ENCODE results near the gene ZBTB20.

Gene ZBTB20

DNA sequence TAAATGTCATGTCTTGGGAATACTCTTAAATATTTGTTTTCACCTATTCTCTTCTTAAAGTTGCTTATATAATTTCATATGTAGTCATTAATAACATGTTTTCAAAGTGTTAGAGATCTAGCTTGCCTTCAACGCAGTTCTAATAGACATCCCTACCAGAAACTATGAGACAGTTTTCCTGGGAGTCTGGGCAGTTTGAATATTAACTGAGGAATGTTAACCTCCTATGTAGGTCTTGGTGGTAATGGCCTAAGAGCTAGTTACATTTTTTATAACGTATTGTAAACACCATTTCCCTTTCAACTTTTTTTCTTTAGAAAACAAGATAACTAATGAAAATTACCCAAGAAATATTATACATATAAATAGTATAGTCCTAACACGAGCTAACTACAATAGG, 525.1 kb downstream of the ZBTB20 start:
- TF ChIP-seq FOXP2 (optimal IDR thresholded peaks at IDR 0.05; ENCODE audit: borderline replicate concordance, extremely low read depth, extremely low read length, insufficient read depth) (no peak), SIN3A (IDR thresholded peaks at IDR 0.05; ENCODE audit: borderline replicate concordance, insufficient read depth, low read length) (no peak), TAF1 (IDR thresholded peaks at IDR 0.05; ENCODE audit: borderline replicate concordance, insufficient read depth, low read length) (no peak), POLR2AphosphoS5 (IDR thresholded peaks at IDR 0.05; ENCODE audit: low read depth, low read length) (no peak)
- TF ChIP-seq, protein P1, sequence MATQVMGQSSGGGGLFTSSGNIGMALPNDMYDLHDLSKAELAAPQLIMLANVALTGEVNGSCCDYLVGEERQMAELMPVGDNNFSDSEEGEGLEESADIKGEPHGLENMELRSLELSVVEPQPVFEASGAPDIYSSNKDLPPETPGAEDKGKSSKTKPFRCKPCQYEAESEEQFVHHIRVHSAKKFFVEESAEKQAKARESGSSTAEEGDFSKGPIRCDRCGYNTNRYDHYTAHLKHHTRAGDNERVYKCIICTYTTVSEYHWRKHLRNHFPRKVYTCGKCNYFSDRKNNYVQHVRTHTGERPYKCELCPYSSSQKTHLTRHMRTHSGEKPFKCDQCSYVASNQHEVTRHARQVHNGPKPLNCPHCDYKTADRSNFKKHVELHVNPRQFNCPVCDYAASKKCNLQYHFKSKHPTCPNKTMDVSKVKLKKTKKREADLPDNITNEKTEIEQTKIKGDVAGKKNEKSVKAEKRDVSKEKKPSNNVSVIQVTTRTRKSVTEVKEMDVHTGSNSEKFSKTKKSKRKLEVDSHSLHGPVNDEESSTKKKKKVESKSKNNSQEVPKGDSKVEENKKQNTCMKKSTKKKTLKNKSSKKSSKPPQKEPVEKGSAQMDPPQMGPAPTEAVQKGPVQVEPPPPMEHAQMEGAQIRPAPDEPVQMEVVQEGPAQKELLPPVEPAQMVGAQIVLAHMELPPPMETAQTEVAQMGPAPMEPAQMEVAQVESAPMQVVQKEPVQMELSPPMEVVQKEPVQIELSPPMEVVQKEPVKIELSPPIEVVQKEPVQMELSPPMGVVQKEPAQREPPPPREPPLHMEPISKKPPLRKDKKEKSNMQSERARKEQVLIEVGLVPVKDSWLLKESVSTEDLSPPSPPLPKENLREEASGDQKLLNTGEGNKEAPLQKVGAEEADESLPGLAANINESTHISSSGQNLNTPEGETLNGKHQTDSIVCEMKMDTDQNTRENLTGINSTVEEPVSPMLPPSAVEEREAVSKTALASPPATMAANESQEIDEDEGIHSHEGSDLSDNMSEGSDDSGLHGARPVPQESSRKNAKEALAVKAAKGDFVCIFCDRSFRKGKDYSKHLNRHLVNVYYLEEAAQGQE (IDR thresholded peaks at IDR 0.05; ENCODE audit: insufficient read depth in 1 of 2, low read depth in 2 of 2, low read length in 2 of 2), result no peak

DNA sequence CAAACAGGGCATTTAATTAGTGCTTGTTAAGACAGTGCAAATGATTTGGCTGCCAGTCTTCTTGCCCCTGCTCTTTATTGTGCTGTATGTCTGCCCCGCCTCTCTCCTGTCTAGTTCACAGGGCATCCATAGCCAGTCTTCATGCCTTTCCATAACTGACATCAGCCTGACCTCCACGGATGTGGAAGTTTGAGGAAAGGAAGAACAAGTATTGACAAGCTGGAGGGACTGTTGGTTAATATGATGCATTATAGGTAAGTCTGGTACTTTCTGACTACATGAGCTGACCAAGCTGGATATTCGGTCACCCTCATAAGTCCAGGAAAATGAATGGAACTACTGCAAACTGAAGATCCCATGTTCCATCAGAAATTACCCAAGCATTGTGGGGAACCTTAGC, 527.3 kb downstream of the ZBTB20 start:
- TF ChIP-seq, protein P1 (IDR thresholded peaks at IDR 0.05; ENCODE audit: insufficient read depth in 1 of 2, low read depth in 2 of 2, low read length in 2 of 2), result no peak
- TF ChIP-seq FOXP2 (optimal IDR thresholded peaks at IDR 0.05; ENCODE audit: borderline replicate concordance, extremely low read depth, extremely low read length, insufficient read depth), result no peak
- no peak for TF ChIP-seq POLR2AphosphoS5 (IDR thresholded peaks at IDR 0.05; ENCODE audit: low read depth, low read length)
- no peak for TF ChIP-seq SIN3A (IDR thresholded peaks at IDR 0.05; ENCODE audit: borderline replicate concordance, insufficient read depth, low read length)
- no peak for TF ChIP-seq TAF1 (IDR thresholded peaks at IDR 0.05; ENCODE audit: borderline replicate concordance, insufficient read depth, low read length)

DNA sequence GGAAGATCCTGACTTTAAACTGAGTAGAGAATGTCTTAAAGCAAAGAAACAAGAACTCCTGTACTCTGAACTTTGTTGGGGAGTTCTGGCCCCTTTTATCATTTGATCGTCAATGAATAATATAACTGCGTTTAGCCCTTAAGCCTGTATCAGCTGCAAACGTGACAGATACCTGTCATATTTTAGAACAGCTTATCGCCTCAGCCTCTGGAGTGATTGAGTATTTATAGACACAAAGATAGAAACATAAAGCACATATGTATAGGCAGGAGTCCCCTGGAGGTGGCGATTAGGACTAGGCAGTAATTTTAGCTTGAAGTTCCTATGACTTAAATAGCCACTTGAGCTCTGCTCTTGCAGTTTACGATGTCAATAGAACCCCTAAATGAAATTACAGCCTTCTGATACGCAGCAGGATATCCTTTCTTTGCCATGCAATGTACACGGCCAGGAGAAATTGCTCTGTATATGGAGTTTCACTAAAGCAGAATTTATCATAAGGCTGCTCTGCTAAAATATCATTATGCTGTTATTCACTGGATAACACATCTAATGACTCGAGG, 531.5 kb downstream of the ZBTB20 start:
- TF ChIP-seq, protein P1 (IDR thresholded peaks at IDR 0.05; ENCODE audit: insufficient read depth in 1 of 2, low read depth in 2 of 2, low read length in 2 of 2), result no peak
- TF ChIP-seq TAF1 (IDR thresholded peaks at IDR 0.05; ENCODE audit: borderline replicate concordance, insufficient read depth, low read length) (no peak), POLR2AphosphoS5 (IDR thresholded peaks at IDR 0.05; ENCODE audit: low read depth, low read length) (no peak), FOXP2 (optimal IDR thresholded peaks at IDR 0.05; ENCODE audit: borderline replicate concordance, extremely low read depth, extremely low read length, insufficient read depth) (no peak), SIN3A (IDR thresholded peaks at IDR 0.05; ENCODE audit: borderline replicate concordance, insufficient read depth, low read length) (no peak)

DNA sequence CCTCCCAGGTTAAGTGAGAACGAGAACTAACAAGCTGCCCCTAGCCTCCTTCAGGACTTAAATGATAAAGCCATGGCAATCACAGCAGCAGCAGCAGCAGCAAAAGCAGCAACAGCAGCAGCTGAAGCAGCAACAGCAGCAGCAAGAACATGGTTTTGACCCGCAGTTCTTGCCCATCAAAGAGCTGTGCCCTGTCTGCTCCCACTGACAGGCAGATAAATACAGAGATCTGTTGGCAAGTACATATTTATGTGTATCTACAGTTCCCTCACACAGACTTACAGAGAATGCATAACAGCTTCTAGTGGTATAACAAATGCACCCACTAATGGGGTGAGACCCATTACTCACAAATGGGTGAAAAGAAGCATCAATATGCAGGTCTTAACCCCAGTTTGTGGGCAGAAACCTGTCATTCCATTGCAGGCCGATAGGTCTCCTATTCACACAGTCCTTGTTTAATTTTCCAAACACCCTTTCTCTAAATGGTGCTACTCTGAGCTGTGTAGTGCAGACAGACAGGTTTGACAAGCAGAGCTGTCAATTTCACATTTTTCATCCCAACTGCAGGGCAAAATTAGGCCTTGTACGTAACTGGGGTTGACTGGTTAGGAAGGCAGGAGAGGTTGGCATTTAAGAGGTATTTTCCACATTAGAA, 537.0 kb downstream of the ZBTB20 start:
- TF ChIP-seq FOXP2 (optimal IDR thresholded peaks at IDR 0.05; ENCODE audit: borderline replicate concordance, extremely low read depth, extremely low read length, insufficient read depth) (no peak), POLR2AphosphoS5 (IDR thresholded peaks at IDR 0.05; ENCODE audit: low read depth, low read length) (no peak), TAF1 (IDR thresholded peaks at IDR 0.05; ENCODE audit: borderline replicate concordance, insufficient read depth, low read length) (no peak)

DNA sequence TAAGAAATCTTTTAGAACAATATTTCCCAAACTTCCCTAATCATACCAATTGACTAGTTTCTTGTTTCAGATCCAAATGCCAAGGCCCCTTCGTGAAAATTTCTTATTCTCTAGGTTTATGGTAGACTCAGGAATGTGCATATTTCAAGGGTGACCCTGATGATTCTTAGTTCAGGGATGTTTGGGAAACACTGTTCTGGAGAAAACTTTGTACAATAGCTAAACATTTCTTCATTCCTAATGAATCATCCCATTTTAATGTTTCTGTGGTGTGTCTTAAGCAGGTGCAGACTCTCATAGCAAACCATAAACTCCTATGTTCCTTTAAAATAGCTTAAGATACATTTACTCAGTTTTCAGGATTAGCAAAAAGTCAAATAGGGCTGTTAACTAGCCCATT, 538.8 kb downstream of the ZBTB20 start:
- no peak for TF ChIP-seq POLR2AphosphoS5 (IDR thresholded peaks at IDR 0.05; ENCODE audit: low read depth, low read length)
- no peak for TF ChIP-seq TAF1 (IDR thresholded peaks at IDR 0.05; ENCODE audit: borderline replicate concordance, insufficient read depth, low read length)
- TF ChIP-seq FOXP2 (optimal IDR thresholded peaks at IDR 0.05; ENCODE audit: borderline replicate concordance, extremely low read depth, extremely low read length, insufficient read depth), result no peak
- TF ChIP-seq, protein P1 (IDR thresholded peaks at IDR 0.05; ENCODE audit: insufficient read depth in 1 of 2, low read depth in 2 of 2, low read length in 2 of 2), result no peak
- TF ChIP-seq SIN3A (IDR thresholded peaks at IDR 0.05; ENCODE audit: borderline replicate concordance, insufficient read depth, low read length), result no peak
